Hematopoietic multipotent progenitor cell treated with erythropoietin and hydrocortisone succinate and interleukin-3 and kit ligand, for 4 days (in vitro differentiated cells): ENCODE measurements around the gene ZNF283.

Source experiments
- DNase-seq: peaks from one replicate; pipeline ENCODE4 v3.0.0-alpha.2; 2015

ZNF283 gene

DNA sequence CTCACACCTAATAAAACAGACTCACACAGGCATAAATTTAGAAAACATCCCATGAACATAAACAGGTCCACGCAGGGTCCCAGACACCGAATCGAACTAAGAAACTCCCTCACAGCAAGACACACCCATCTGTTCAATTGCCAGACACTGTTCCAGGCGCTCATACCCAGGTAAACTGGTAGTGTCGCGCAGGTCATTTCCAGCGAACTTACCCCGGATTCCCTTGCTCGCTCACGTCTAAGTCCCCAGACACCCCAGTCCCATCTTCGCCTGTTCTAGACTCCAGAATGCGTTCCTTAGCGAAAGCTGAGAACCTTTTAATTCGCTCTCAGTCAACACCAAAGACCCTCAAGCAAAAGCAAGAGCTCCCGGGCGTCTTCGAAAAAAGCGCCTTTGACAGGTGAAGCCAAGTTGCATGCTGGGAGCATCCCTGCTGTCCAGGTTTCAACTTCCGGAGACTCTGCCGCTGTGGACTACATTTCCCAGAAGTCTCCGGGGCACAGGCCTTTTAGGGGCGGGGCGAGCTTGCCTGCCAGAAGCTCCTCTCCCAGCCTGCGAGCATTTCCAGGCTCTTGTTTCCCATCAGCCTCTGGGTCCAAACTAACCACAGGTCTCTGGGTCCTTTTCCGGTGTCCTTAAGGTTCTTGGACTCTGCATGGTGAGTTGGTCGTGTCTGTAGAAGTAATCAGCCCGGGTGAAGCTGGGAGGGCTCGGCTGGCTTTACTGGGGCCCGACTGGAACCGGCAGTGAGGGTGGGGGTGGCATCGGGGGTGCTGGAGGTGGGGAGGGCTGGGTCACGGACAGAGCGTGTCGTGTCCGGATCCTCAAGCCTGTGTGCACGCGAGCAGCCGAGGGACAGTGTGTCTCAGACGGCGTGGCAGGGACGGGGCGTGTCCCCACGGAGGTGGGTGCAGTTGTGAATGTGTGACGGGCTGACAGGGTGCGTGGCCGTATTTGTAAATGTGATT, at the start of gene ZNF283:
ZNF283 (plus strand) TSS at position 535 of the 968 bp plus-strand sequence. CDS start 6,184 bp downstream, outside the sequence.
- DNase-seq: peak; percentile 95

DNA sequence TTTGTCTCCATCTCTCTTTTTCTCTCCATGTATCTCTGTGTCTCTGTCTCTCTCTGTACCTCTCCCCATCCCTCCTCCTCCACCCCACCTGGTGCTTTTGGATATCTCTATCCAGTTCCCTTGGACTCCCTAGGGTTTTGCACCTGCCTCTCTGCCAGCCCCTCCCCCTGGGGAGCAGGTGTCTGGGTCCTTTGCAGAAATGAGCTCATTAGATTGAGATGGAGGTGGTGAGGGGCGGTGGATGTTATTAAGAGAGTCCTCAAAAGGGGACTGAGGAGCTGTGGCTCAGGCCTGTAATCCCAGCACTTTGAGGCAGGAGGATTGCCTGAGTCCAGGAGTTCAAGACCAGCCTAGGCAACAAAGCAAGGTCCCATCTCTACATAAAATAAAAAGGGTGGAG, 48.5 kb upstream of the ZNF283 start:
- DNase-seq: no peak

DNA sequence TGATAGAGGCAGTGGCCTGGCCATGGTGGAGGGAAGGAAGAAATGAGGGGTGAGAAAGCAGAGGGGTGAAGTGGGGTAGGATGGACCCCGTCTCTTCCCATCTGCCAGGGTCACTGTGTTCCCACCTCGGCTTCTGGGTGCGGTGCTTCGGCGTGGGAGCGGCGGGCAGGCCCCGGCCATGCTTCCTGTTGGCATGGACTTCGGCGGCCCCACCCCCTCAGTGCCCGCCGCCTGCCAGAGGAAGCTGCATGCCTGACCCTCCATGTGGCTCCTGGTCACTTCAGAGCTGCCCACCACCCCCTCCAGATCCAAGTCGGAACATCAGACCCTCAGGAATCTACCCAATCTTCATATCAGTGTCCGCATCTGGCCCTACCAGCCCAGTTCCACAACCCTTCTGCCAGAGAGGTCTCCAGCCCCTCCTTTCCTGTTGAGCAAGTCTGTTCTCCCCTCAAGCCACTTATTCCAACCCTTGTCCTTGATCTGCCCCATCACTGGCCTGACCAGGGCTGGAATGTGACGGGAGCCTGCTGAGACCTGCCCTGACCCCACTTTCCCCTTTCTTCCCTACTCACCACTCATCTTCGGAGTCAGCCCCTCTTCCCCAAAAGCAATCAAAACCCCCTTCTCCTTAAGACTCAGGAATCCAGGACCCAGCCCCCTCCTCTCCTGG, 47.8 kb upstream of the ZNF283 start:
- DNase-seq: peak; percentile 53

- DNase-seq: peak; percentile 81
Observed at GRCh38 chr19:43779820-43780219, 47.3 kb upstream of the ZNF283 start.

- peak; percentile 91 for DNase-seq
Observed at GRCh38 chr19:43780706-43781525, 46.2 kb upstream of the ZNF283 start, which contains the start of gene KCNN4. Gene KCNN4, minus strand, starts transcription at chr19:43780973. Its CDS starts 112 bp downstream, at chr19:43780861.

DNA sequence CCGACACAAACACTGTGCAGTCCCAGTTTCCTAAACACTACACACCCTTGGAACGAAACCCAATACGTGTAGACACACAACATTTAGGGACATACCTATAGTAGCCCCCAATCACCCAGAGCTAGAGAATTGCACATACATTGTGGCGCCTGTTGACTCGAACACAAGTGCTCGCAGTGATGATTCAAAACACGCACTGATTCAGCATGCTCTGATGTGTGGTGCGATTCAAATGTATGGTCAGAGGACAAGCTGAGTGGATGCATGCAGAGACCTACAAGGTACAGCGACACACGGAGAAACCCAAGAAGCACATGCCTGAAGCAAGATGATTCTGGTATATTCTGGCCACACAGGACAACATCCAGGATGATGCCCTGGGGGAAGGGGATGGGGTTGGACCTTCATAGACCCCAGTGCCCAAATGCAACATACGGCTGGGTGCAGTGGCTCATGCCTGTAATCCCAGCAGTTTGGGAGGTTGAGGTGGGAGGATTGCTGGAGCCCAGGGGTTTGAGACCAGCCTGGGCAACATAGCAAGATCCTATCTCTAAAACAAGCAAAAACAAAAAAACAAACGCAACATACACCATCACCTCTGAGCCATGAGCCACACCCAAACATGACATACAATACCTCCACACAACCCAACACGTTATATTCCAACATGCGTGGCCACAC, 45.4 kb upstream of the ZNF283 start:
- no peak for DNase-seq

- DNase-seq: no peak
Observed at GRCh38 chr19:43782311-43782660, 44.8 kb upstream of the ZNF283 start.

DNA sequence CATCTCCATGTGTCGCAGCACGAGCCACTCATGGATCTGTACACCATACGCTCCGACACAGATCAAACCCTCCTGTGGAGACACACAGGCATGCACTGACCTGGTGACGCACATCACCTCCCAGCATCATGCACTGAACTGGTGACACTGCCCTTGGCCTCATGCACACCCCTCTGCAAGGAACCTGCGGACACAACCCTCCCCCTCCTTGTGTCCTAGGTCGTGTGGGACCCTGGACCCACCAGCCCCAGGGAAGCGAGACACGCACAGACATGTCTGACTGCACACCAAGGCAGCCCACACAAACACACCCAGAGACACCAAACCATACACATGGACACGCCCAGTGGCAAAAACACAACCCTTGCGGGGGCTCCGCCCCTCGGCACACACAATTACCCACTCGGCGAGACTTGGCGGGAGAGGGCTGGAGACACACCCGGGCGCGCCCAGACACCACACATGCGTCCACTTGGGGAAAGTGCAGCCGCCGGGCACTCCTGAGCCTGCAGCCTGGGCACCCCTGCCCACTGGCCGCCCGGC, 44.4 kb upstream of the ZNF283 start:
- peak; percentile 81 for DNase-seq

DNA sequence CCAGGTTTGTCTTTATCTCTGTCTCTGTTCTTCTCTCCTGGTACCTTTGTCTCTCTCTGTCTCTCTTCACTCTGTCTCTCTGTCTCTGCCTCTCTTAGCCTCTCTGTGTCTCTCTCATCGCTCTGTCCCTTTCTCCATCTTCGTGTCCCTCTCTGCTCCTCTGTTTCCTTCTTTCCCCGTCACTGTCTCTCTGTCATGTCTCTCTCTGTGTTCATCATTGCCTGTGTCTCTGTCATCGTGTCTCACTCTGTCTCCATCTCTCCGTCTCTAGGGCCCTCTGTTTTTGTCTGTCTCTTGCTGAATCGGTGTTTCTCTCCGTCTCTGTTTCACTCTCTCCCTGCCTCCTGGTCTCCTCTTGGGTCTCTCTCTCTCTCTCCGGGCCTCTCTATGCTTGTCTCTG, 43.5 kb upstream of the ZNF283 start:
- no peak for DNase-seq

DNA sequence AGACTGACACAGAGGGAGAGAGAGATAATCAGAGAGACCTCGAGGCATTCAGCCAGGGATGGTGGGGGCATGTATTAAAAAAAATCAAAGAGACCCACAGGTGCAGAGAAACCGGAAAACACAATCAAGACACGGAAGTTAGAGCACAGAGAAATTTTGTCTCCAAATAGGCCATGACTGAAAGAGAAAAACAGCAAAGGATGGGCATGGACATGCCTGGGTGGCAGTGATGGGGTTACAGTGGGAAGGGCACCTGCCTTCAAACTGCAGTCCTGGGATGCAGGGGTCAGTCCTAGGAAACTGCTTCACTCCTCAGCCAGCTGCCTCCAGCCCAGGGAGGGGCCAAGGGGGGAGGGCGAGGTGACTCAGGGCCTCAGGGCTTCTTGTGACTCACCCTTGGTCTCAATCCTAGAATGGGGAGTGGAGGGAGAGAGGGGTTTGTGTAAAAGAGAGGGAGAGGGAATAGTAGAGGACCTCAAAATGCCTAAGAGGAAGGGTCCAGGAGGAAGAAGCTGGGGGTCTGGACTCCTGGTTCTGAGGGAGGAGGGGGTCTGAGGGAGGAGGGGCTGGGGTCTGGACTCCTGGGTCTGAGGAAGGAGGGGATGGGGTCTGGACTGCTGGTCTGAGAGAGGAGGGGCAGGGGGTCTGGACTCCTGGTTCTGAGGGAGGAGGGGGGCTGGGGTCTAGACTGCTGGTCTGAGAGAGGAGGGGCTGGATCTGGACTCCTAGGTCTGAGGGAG, 42.7 kb upstream of the ZNF283 start:
- peak; percentile 64 for DNase-seq

GRCh38 chr19:43784981-43785808, 41.9 kb upstream of the ZNF283 start:
- DNase-seq: peak; percentile 87

GRCh38 chr19:43786665-43787064, 40.5 kb upstream of the ZNF283 start:
- no peak for DNase-seq

- peak; percentile 69 for DNase-seq
Observed at GRCh38 chr19:43789029-43789428, 38.1 kb upstream of the ZNF283 start.

DNA sequence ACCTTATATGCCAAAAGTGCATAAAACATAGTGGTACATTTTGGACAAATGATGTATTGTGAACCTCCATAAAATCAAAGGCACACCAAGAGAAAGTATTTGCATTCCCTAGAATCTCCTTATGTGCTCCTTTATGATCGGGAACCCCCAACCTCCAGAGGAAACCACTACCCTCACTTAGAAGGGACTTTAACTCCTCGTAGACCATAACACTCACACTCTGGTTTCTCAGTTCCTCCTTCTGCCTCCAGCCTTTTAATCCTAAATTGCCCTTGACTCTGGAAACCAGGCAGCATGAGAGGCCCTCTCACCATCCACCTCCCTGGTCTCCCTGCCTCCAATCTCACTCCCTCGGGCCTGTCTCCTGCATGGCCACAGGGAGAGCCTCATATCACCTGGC, 36.5 kb upstream of the ZNF283 start:
- no peak for DNase-seq

DNA sequence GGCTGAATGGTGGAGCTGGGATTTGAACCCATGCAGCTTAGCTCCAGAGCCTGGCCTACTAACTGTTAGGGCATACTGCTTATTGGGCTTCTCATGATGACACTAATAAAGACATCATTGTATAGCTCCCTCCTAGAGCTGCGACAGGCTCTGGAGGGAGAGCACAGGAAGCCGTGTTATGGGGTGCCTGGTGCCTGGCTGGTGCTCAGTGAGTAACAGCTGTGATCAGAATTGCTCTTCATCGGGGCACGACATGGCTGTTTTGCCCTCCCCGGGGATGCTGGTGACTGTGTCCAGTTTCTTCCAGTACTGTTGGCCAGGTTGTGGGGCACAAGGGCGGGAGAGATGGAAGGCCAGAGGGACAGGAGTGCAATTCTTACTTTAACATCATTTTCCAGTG, 30.0 kb upstream of the ZNF283 start:
- DNase-seq: no peak

DNA sequence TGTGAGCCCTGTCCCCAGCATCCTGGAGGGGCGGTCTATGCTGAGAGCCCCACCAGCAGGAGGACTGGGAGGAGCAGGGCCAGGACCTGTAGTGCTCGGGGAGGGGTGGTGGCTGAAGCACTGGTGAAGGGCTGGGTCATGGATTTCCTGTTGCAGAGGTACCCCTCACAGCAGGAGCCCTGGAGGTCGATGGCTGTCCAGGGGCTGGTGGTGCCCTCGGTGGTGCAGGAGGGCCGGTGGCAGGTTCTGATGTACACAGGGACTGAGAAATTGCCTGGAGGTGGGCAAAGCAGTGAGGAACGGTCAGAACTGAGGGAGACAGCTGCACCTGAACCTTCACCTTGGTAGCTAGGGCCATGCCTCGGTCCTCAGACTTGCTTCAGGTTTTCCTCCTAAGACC, 29.6 kb upstream of the ZNF283 start:
- DNase-seq: no peak

DNA sequence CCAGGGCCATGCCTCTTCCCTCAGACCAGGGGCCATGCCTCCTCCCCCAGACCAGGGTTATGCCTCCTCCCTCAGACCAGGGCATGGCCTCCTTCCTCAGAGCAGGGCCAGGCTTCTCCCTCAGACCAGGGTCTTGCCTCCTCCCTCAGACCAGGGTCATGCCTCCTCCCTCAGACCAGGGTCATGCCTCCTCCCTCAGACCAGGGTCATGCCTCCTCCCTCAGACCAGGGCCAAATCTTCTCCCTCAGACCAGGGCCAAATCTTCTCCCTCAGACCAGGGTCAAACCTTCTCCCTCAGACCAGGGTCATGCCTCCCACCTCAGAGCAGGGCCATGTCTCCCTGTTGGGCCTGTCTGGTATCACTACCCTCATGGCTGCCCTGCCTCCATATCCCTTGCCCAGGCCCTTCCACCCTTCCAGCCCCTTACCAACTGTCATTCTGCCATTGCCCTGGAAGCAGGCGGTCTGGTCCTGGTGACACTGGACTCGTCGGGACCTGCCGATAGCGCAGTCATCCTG, 29.0 kb upstream of the ZNF283 start:
- no peak for DNase-seq

DNA sequence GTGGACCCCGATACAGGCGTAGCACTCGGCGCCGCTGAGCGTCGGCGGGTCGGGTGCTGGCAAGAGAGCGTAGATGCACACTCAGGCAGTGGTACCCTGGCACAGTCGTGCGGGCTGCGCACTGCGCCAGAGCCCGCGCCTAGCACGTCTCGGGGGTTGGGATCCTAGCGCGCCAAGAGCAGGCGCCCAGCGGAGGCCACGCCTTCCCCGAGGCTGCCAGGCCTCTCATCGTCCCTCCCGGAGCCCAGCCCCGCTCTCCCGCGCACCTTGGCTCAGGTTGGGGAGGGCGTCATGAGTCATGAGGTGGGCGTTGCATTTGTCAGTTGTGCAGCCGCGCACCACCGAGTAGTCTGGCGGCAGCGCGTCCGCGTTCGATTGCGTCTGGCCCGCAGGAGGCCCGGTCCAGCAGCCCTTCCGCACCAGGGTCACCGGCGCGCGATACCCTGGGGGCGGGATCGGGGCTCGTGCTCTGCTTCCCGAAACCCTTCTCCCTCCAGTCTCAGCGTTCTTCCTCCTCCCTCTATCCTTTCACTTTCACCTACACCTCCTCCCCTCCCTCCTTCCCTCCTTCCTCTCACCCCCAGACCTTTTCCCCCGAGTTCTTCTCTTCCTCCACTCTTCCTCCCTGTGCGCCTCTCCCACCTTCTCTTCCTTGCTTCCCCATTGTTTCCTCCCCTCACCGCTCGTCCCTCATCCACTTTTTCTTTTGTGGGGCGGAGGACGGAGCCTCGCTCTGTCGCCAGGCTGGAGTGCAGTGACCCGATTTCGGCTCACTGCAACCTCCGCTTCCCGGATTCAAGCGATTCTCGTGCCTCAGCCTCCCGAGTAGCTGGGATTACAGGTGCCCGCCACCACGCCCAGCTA, 28.3 kb upstream of the ZNF283 start:
- DNase-seq: peak; percentile 45

GRCh38 chr19:43799502-43800142, 27.5 kb upstream of the ZNF283 start:
- DNase-seq: no peak
